ENCODE data around the gene FCN3. TPM values are rescaled to one million over a fixed set of nuclear protein-coding genes. Genes with fewer than 3 reads are reported as not detected.

Gene FCN3
- total and polyA plus RNA-seq, 9 of the 15 experiments (the other 6 are each of a cell fraction or from before 2014, with no cell fraction given): 0.49 TPM; not detected in 8

GRCh38 chr1:27348861-27349783 is 25.5 kb downstream of the FCN3 start (continued):
- no peak for TF ChIP-seq ZNF639 (CRISPR knock-in tag; conservative IDR thresholded peaks at IDR 0.05 in 1 of 2, IDR thresholded peaks at IDR 0.05 in 1 of 2)
- no peak for TF ChIP-seq ZBTB34 (CRISPR knock-in tag; IDR thresholded peaks at IDR 0.05)
- TF ChIP-seq CSDE1 (IDR thresholded peaks at IDR 0.05): no peak
- peak; percentile 32 for TF ChIP-seq RBBP5 (IDR thresholded peaks at IDR 0.05; ENCODE audit: borderline replicate concordance, insufficient read depth, low read length, poor library complexity, severe bottlenecking)
- no peak for TF ChIP-seq HOXB6 (CRISPR knock-in tag; IDR thresholded peaks at IDR 0.05; ENCODE audit: borderline replicate concordance)
- TF ChIP-seq FIP1L1 (IDR thresholded peaks at IDR 0.05; ENCODE audit: low read depth, low read length, poor library complexity, severe bottlenecking): peak; percentile 41
- TF ChIP-seq POLR2H (tag; IDR thresholded peaks at IDR 0.05; ENCODE audit: low read depth): no peak
- TF ChIP-seq USF1 (CRISPR knock-in tag; IDR thresholded peaks at IDR 0.05): no peak
- TF ChIP-seq RAD21 (CRISPR knock-in tag; conservative IDR thresholded peaks at IDR 0.05 in 1 of 2, IDR thresholded peaks at IDR 0.05 in 1 of 2): 0 out of 4 replicates have a peak, but pooled peaks of 1 of the 2 experiments have one; percentile 6
- TF ChIP-seq HEY1 (CRISPR knock-in tag; IDR thresholded peaks at IDR 0.05; ENCODE audit: borderline replicate concordance): no peak
- no peak for TF ChIP-seq PRDM10 (IDR thresholded peaks at IDR 0.05; ENCODE audit: partially characterized antibody)
- TF ChIP-seq E2F4 (CRISPR knock-in tag; IDR thresholded peaks at IDR 0.05; ENCODE audit: low read depth): no peak
- 0 out of 2 replicates have a peak, but pooled peaks have one; percentile 45 for TF ChIP-seq TGIF2 (CRISPR knock-in tag; IDR thresholded peaks at IDR 0.05)
- TF ChIP-seq L3MBTL2 (IDR thresholded peaks at IDR 0.05): peak; percentile 29; the same call in 1 of the 2 replicates
